HG02852 (cell line): ENCODE data around the gene LRRC8B.

Source experiments
- ATAC-seq: cut with Tn5 transposase; IDR thresholded peaks from one replicate; pipeline ENCODE4 v1.9.1; 2021; ENCODE audit warnings: mild to moderate bottlenecking, moderate library complexity; ENCODE audit not compliant: unreplicated experiment

LRRC8B gene

DNA sequence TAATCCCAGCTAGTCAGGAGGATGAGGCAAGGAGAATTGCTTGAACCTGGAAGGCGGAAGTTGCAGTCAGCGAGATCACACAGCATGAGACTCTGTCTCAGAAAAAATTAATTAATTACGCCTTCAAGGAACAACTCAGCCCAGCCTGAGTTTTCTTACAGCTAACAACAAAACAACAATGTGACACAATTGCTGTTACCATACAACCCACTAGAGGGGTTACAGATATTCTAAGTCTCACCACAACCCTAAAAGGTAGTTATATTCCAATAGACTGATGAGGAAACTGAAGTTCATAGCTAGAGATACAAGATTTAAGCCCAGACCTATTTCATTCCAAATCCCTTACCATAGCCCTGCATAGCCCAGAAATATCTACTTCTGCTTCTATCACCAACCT, 105.4 kb downstream of the LRRC8B start:
- no peak for ATAC-seq

DNA sequence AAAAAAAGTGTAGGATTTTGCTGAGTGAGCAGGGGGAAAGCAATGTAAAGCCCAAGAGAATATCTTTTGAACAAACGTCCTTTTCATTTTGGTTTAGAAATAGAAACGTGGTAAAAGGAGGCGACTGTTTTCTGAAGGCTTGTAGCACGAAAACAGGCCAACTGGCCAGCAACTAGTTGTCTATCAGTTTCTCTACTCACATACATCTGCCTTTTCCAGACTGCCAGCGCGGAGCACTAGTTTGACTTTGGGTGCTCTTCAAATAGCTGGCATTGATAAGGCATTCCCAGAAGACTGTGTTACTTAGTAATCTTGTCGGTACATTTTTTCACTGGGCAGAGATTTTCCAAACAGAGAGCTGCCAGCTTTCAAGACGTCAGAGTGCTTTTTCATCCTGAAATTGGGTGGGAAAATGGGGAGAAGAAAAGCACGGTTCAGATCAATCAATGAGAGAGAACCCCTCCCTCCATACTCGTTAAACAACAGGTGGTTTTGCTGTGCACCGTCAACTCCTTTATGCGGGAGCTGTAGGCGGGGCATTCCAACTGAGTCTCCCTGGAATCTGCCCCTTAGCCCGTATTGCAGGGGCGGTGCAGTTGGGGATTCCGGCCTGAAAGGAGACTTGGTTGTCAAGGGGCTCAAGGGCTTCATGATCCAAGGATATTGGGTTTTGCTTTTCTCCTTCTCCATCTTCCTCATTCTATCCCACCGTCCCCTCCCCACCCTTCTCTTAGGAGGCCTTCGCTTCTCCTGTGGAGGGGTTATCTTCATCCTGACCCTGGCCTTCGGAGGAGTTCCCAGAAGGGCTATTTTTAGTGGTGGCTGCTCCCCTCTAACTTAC, 107.4 kb downstream of the LRRC8B start:
- ATAC-seq: no peak

DNA sequence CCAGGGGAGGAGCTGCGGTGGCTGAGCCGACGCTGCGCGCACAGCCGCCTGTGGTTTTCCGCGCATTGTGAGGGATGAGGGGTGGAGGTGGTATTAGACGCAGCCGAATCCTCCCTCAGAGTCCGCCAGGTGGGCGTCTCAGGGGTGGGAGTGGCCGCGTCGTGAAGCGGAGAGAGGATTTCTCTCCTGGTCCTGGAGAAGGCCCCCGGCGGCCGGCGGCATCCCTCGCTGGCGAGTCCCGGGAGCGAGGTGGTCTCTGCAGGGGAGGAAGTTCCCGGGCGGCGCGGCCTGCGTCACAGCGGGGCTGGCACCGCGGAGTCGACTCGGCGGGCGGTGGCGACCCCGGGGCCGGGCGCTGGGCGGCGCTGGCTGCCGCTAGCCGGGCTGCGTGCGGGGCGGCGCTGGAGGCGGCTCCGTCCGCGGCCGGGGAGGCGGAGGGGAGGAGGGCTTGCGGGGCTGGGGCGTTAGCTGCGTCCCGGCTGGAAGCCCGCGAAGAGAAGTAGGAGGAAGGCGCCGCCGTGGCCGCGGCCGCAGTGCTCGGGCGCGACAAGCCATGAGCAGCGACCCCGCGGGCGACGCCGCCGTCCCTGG, 108.1 kb downstream of the LRRC8B start, which contains the start of gene LRRC8C:
Gene LRRC8C, plus strand, starts transcription at position 464 of the 591 bp plus-strand sequence. CDS start 53,354 bp downstream, outside the sequence.
- ATAC-seq: peak; percentile 80

DNA sequence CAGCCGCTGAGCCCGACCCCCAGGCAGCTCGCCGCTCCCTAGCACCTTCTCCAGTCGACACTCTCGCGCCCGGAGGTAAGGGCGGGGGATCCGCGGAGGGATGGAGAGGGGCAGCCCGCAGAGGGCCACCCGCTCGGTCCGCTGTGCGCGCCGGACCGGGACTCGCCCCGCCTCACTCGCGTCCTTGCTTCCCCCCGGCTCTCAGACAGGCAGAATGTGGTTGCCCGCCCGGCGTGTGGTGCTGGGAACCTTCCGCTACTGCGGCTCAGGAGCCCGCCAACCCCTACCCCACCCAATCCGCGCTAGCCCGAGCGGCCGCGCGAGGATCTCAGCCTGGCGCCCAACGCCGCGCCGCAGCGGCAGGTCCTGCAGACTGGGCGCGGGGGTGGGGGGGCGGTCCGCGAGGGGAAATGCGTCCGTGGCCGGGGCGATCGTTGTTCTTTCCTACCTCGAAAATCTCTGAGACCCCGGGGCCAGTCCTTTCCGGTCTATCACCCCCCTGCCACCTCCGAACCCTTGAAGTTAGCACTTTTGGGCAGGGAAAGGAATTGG, 108.7 kb downstream of the LRRC8B start:
- ATAC-seq: peak; percentile 42

DNA sequence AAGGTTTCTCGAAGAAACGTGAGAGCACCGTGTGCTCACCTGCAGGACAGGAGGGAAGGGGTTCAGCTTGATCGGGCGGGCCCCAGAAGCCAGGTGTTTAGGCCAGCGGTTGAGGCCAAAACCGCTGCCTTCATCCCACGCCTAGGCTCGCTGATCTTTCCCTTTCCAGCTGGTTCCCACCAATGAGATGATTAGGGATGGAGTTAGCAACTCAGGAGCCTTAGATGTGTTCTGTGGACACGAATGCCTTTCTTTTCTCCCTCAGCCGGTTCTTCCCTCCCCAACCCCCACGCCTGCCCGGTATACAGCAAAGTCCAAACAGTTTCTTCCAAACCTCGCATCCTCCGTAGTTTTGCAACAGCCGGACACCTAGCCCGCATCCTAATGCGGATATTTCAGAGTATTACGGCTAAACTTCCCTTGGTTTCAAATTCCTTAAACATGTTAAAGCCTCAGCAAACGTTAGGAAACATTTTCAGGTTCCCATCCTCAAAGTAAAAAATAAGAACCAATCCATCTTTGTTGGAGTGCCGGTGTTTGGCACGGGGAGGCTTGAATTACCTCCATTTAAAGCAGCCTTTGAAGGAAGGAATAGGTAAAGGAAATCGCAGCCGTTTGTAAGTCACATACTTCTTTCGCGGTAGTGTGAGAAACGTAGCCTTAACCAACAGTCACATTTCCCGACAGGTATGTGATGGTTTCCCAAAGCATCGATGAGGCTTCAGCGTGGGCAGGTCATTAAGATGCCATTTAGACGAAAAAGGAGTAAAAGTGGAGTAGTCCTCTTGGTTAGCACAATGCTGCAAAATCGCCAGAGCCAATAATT, 109.4 kb downstream of the LRRC8B start:
- peak; percentile 18 for ATAC-seq

DNA sequence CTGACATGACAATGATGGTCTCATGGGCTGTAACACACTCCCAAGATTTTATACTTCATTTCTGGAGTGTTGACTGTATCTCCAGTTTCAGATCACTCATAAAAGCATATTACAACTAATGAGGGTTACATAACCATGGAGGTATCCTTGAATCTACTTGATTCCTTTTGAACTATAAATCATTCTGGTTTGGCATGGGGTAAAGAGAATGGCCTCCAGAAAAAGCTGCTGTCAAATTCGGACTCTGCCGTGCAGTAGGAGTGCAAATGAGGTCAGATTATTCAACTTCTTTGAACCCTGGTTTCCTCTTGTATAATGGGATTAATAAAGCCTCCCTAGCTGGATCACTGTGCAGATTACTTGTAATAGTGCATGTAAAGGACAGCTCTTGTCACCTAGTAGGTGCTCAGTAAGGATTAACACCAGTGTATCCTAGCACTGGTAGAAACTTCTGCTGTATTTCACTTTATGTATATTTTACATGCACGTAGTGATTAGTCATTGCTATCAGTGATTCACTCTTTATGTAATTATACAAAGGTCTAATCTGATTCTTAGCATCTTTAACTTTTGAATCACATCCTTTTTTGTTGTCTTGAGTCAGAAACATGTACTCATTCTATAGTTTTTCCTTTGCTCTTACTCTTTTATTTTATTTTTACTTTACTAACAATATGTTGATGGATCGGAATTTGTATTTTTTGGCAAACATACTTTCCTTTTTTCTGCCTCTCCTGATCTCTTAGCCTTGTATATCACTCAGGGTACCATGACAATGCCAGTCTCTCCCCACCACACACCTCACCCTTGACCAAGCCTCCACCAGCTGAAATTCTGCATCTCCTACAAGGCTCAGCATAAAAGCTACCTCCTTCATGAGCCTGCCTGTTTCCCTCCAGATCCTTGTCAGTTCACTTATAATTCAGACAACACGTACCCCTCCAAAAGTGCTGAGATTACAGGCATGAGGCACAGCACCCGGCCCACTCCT, 111.5 kb downstream of the LRRC8B start:
- no peak for ATAC-seq

DNA sequence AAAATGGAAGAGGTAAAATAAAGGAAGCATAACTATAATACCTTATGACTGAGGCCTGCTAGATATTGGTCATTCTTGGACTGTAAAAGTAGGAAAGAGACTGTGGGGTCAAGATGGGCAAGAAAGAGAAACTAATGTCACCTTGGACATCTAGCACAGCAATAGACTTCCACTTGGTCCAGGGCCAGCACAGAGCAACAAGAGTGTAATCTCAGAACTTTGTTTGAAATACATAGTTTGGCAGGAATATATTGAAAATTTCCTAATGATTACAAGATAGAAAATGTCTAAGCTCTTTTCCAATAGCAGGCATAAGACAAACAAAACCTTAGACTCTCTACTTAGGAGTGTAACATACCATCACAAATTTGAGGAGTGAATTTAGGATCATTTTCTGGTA, 112.9 kb downstream of the LRRC8B start:
- no peak for ATAC-seq

DNA sequence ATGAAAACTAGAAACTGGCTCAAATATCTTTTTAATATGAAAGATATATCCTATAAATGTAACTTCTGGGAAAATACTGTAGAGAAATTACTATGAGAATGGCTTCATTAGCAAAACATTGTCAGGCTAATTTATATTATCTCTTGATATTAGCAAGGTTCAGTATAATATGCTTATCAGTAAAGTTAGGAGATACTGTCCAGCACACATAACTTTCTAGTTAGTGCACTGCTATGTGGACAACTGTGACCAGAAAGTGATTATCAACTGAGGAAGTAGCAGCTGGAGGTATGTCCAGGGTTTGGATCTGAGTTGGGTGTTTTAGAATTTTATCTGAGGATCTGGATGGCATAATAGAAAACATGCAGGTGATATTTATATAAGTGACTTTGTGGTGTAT, 115.8 kb downstream of the LRRC8B start:
- no peak for ATAC-seq

DNA sequence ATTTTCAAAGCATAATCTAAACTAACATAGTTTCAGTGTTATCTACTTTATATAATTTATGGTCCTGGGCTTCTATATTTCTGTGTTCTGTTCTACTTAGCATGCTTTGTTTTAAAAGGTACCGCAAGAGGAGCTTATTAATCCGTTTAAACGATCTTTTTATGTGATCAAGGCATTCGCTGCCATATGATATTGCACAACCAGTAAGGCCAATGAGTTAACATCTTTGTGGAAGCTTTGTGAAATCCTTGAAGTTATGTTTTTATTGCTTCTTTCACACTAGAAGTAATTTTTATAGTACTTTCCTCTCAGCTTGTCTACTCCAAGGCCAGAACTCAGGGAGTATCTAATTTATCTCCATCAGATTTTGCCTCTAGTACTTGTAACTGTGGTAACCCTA, 117.2 kb downstream of the LRRC8B start:
- no peak for ATAC-seq

DNA sequence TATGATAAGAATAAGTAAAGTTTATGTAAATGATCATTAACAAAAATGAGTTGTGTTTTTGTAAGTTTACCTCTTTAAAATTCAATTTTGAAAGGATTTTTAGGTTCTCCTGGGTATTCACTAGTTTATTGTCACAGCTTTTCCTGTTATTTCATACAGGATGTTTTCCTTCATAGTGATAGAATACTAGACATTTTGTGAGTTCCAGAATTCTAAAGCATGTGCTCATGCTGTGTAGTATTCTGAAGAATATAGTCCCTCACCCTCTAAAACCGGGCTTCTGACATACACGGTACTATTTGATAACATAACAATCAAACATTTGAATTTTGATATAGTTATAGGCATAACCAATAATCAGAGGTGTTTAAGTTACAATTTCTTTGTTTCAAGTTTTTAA, 118.9 kb downstream of the LRRC8B start:
- no peak for ATAC-seq

DNA sequence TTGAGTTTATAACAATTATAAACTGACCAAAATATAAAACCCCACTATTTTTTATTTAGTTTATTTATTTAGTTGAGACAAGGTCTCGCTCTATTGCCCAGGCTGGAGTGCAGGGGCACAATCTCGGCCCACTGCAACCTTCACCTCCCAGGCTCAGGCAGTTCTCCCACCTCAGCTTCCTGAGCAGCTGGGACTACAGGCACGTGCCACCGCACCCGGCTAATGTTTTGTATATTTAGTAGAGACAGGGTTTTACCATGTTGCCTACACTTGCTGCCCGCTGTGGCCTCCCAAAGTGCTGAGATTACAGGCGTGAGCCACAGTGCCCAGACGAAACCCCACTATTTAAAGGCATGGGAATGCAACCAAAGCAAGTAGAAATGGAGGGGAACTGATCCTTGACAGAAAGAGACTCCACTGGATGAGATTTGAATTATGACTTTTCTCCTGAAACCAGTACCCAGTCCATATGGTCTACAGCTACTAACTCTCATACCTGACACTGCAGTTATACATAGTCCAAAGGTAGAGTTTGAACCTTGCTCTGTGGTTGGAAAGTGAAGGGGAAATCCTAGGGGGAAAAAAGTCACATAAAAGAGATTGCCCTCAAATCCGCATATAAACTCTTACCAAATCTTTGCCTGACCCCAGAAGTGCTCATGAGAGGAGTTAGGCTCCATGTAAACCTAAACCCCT, 119.6 kb downstream of the LRRC8B start:
- ATAC-seq: no peak

DNA sequence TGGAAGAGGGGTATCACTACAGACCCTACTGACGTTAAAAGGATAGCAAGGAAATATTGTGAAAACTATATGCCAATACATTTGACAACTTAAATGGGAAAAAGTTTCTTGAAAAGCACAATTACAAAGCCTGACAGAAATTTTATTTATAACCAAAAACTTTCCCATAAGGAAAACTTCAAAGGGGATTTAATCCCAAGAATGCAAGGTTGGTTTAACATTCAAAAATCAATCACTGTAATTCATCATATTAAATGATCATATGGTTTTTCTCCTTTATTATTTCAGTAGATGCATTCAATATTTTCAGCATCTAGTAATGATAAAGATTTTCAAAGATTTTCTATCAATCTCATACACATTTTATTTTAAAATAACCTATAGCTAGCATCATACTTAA, 121.6 kb downstream of the LRRC8B start:
- no peak for ATAC-seq
